Stomach (tissue), 9 donors: ENCODE data around the gene ALX1. TPM values are rescaled to one million over a fixed set of nuclear protein-coding genes. Genes with fewer than 3 reads are reported as not detected.
A peak's percentile ranks its signal among the peaks of the same experiment; 100 is the strongest.

Experiments used
- DNase-seq, 2 donors: peaks; one replicate each; pipeline versions ENCODE4 v3.0.0 to v3.0.0-alpha.2; 2013 to 2019
- H3K27ac ChIP-seq, 5 donors: fragments of 200-600 bp in 4 of 5; sonication (generic) in 4 of 5; one replicate each; pipeline ENCODE4 v1.5.1; 2013 to 2019; ENCODE audit warnings: mild to moderate bottlenecking in 1 of 5, moderate library complexity in 1 of 5
- H3K27me3 ChIP-seq, 3 donors: fragments of 200-600 bp; sonication (generic); one replicate each; pipeline ENCODE4 v1.5.1; 2017 to 2019; ENCODE audit warnings: mixed run types in 1 of 3
- H3K36me3 ChIP-seq, 4 donors: fragments of 200-600 bp; sonication (generic); 1 replicate in 3 of 4; 2 replicates in 1 of 4; pipeline ENCODE4 v1.5.1; 2016 to 2019
- H3K4me1 ChIP-seq, 4 donors: fragments of 200-600 bp; sonication (generic); one replicate each; pipeline ENCODE4 v1.5.1; 2016 to 2019
- H3K4me3 ChIP-seq, 4 donors: fragments of 200-600 bp; sonication (generic) in 3 of 4; one replicate each; pipeline ENCODE4 v1.5.1; 2016 to 2019; ENCODE audit warnings: mild to moderate bottlenecking in 1 of 4
- H3K9me3 ChIP-seq, 4 donors: fragments of 200-600 bp; sonication (generic); one replicate each; pipeline ENCODE4 v1.5.1; 2016 to 2019
- EP300 ChIP-seq: sonication (generic); formaldehyde crosslinking; IDR thresholded peaks from one replicate; pipeline ENCODE4 v1.6.1; 2017; ENCODE audit warnings: antibody characterized with exemption
- POLR2A ChIP-seq, 4 donors: fragments of 450-650 bp; IDR thresholded peaks; one replicate each; pipeline ENCODE4 v1.6.1; 2016; ENCODE audit warnings: antibody characterized with exemption in 4 of 4, control low read depth in 2 of 4, mild to moderate bottlenecking in 1 of 4, moderate library complexity in 1 of 4
- POLR2AphosphoS5 ChIP-seq, 3 donors: sonication (generic); formaldehyde crosslinking; IDR thresholded peaks; one replicate each; pipeline ENCODE4 v1.6.1; 2016; ENCODE audit warnings: antibody characterized with exemption in 3 of 3
- WGBS, 5 donors: extraction: QIAGEN DNeasy Blood & Tissue Kit in 3 of 5; methylation state at CpG; one replicate each; pipeline versions ENCODE4 v1.1.5 to v1.1.7; 2013 to 2018; 5-methylcytosine and 5-hydroxymethylcytosine counted together
- intact Hi-C: fragments of 100-400 bp; cut with DNase I; formaldehyde crosslinking; loops from one replicate; pipeline ENCODE4 v1.15.1; 2023; ENCODE audit warnings: low total_unique reads
- polyA plus RNA-seq, 3 donors: library from polyadenylated mRNA; stranded (reverse); fragments of 200-250 nt; gene quantifications; one replicate each; pipeline ENCODE4 v1.2.3, GENCODE V29; 2013
- total RNA-seq, 5 donors: library from RNA; depleted of rRNA; stranded (reverse); fragments of >200 nt; gene quantifications; one replicate each; pipeline versions ENCODE4 v1.1.0 to v1.2.3, GENCODE V29; 2014 to 2016
- TF ChIP-seq, protein P1 (sequence below), 7 experiments: fragments of 450-650 bp in 4 of 7; fragments of 200-600 bp in 3 of 7; sonication (generic) in 3 of 7; IDR thresholded peaks; one replicate each; pipeline ENCODE4 v1.5.1; 2016 to 2019; ENCODE audit warnings: antibody characterized with exemption in 7 of 7, control low read depth in 2 of 7, mild to moderate bottlenecking in 1 of 7
- donor health status: healthy with polysubstance abuse.
- donor health status: Bipolar disorder and iron deficiency.
- donor health status: healthy.

ALX1 gene
- total and polyA plus RNA-seq, 8 donors: not detected

DNA sequence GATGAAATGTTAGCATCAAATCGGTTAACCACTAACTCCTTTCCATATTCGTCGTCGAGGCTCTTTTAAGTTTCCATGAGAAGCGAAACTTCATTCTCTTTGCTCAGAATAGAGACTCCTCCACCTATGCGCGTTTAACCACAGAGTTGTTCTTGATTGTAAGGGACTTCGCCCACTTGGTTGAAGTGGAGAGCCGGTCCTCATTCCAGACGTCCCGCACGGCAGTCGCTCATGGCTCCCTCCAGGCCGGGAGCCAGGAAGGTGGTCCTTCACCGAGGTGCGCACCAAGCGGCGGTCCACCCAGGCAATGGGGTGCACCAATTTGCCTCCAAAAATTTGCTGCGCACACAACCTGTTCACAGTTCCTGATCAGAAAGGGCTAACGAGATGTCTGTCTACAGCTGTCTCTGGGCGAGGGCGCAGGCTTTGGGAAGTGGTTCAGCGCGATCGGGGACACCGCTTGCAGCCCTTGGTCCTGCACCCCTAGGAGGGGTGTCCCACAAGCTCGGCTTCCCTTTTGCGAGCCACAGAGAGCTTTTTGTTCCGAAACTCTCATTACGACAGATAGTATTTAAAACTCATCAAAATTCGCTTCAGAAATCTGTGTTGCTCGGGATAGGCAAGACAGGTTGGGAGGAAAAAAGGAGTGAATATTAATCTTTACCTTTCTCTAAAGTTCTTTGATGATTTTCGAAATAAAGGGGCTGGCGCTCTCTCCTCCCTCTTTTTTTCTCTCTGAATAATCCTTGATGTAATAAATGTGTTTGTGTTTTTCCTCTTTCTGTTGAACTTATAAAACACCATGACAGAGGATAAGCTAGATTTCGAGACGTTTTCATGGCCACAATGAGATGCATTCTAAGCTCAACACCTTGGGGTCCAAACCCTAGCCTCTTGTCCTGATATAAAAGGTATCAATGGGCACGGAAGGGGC lies 6.4 kb upstream of the ALX1 start:
- Histone ChIP-seq H3K4me3 (no peak overlapping the region), H3K27me3 (peaks cover 18 to 79% (median 40%) of the 10 kb centered on the region in 3 donors), H3K9me3 (peaks cover 0 to 11% (median 9%) of the 10 kb centered on the region in 4 donors), H3K36me3 (no peaks in the 10 kb centered on the region), H3K4me1 (peaks cover 0 to 8% (median 0%) of the 10 kb centered on the region in 4 donors), H3K27ac (no peak overlapping the region)
- WGBS, 5 donors: 6 to 10% (median 8%) methylated on average over 32 to 37 of the region's 37 CpGs
- peak in 1 of 2 donors; percentile 21 for DNase-seq
- no peak for TF ChIP-seq EP300
- TF ChIP-seq POLR2AphosphoS5 (IDR thresholded peaks at IDR 0.05): no peak
- TF ChIP-seq, protein P1, sequence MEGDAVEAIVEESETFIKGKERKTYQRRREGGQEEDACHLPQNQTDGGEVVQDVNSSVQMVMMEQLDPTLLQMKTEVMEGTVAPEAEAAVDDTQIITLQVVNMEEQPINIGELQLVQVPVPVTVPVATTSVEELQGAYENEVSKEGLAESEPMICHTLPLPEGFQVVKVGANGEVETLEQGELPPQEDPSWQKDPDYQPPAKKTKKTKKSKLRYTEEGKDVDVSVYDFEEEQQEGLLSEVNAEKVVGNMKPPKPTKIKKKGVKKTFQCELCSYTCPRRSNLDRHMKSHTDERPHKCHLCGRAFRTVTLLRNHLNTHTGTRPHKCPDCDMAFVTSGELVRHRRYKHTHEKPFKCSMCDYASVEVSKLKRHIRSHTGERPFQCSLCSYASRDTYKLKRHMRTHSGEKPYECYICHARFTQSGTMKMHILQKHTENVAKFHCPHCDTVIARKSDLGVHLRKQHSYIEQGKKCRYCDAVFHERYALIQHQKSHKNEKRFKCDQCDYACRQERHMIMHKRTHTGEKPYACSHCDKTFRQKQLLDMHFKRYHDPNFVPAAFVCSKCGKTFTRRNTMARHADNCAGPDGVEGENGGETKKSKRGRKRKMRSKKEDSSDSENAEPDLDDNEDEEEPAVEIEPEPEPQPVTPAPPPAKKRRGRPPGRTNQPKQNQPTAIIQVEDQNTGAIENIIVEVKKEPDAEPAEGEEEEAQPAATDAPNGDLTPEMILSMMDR (IDR thresholded peaks at IDR 0.05): no peak
- no peak for TF ChIP-seq POLR2A (IDR thresholded peaks at IDR 0.05)
- intact Hi-C loops: no loop called here

DNA sequence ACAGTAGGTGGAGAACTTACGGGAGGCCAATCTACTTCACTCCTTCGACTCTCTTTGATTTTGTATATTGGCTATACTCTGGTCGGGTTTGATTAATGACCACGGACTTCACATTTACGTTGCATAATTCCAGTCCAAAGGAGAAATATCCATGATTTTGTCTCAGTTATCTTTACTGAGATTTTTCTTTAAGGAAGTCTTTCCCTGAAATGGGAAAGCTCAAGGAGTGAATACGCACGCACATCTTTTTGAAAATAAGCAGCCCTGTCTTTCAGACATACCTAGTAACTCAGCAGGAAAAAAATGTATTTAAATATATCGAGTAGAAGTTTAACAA lies 5.7 kb upstream of the ALX1 start:
- WGBS, 5 donors: 12 to 16% (median 14%) methylated on average over 8 of the region's 8 CpGs
- H3K27ac ChIP-seq: no peak overlapping the region
- H3K4me1 ChIP-seq: peaks cover 0 to 10% (median under 1%) of the 10 kb centered on the region in 4 donors
- peaks cover 24 to 85% (median 46%) of the 10 kb centered on the region in 3 donors for H3K27me3 ChIP-seq
- intact Hi-C loops: no loop called here
- DNase-seq: no peak
- TF ChIP-seq, protein P1 (IDR thresholded peaks at IDR 0.05): no peak
- TF ChIP-seq POLR2A (IDR thresholded peaks at IDR 0.05) (no peak), POLR2AphosphoS5 (IDR thresholded peaks at IDR 0.05) (no peak), EP300 (no peak)
- H3K9me3 ChIP-seq: peaks cover 0 to 17% (median 13%) of the 10 kb centered on the region in 4 donors
- no peak overlapping the region for H3K4me3 ChIP-seq
- no peaks in the 10 kb centered on the region for H3K36me3 ChIP-seq

DNA sequence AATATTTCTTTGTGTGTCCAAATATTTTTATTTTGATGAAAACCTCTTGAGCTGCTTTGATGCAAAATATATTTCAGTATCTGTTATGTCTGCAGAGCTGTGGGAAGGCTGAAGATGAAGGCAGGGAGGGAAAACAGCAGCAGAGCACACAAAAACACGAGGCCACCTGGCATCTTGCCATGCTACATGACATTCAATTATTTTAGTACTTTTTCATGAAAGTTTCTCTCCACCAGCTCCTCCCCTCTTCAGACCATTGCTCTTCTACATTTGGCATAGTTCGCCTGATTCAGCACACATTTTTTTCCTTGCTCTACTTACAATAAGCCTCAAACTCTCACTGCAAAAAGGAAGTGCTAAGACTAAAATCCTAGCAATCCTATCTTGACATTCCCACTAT lies 4.6 kb upstream of the ALX1 start:
- intact Hi-C loops: no loop called here
- no peak overlapping the region for H3K4me3 ChIP-seq
- H3K4me1 ChIP-seq: peaks cover 6 to 21% (median 9%) of the 10 kb centered on the region in 4 donors
- no peaks in the 10 kb centered on the region for H3K36me3 ChIP-seq
- H3K9me3 ChIP-seq: peaks cover 0 to 26% (median 16%) of the 10 kb centered on the region in 4 donors
- H3K27me3 ChIP-seq: peaks cover 32 to 96% (median 57%) of the 10 kb centered on the region in 3 donors
- 7 to 12% (median 9%) methylated on average over 2 of the region's 2 CpGs for WGBS, 5 donors
- no peak for DNase-seq
- no peak overlapping the region for H3K27ac ChIP-seq
- TF ChIP-seq POLR2AphosphoS5 (IDR thresholded peaks at IDR 0.05): no peak
- TF ChIP-seq, protein P1 (IDR thresholded peaks at IDR 0.05): no peak
- TF ChIP-seq POLR2A (IDR thresholded peaks at IDR 0.05): no peak
- TF ChIP-seq EP300: no peak

DNA sequence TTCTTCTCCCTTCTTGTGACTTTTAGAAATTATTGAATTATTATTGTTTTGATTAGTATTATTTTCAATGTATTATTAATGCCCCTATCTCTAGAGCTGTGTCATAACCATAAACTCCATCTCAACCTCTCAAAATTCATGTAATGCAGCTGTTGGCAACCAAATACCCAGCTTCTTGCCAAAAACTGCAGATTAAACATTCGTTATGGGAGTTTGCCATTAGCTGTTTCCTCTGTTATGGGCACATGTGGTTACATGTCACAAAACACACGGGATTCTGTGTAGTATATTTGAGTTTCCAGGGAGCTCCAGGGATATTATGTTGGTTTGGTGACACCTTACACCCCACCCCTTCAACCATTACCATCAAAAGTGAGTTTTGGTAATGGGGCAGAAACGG lies 2.8 kb upstream of the ALX1 start:
- Histone ChIP-seq H3K4me1 (peaks cover 9 to 29% (median 16%) of the 10 kb centered on the region in 4 donors), H3K27ac (no peak overlapping the region), H3K9me3 (peaks cover 0 to 26% (median 16%) of the 10 kb centered on the region in 4 donors), H3K27me3 (peaks cover 32 to 100% (median 65%) of the 10 kb centered on the region in 3 donors), H3K4me3 (no peak overlapping the region), H3K36me3 (no peaks in the 10 kb centered on the region)
- DNase-seq: no peak
- intact Hi-C loops: no loop called here
- TF ChIP-seq POLR2A (IDR thresholded peaks at IDR 0.05) (no peak), EP300 (no peak), POLR2AphosphoS5 (IDR thresholded peaks at IDR 0.05) (no peak)
- TF ChIP-seq, protein P1 (IDR thresholded peaks at IDR 0.05): no peak
- 17 to 27% (median 23%) methylated on average over 3 of the region's 3 CpGs for WGBS, 5 donors
